ENCODE data around the gene GAS5. TPM values are rescaled to one million over a fixed set of nuclear protein-coding genes. Genes with fewer than 3 reads are reported as not detected.

GAS5 gene
- polyA plus RNA-seq, 1 experiment: 839 TPM

GRCh38 chr1:173893611-173894010 is 25.8 kb upstream of the GAS5 start:
- ChIA-PET POLR2A (no interaction called here), CTCF (no interaction called here)
- H3K36me3 ChIP-seq (ENCODE audit: control insufficient read depth, insufficient read depth, low read length): no peaks in the 10 kb centered on the region

DNA sequence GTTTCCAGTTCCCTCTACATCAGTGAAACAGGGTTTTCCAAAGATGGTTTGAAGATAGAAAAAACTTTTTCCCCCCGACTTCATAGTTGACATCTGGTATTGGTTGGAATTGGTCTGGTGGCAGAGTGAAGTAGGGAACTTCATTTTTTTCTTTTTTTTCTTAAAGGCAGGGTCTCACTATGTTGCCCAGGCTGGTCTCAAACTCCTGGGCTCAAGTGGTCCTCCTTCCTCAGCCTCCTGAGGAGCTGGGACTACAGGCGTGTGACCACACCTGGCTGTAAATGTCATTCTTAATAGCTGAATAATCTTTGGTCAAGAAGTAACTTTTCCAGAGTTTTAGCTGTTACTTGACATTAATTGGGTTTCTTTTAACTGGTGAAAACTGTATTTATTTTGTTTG is 22.1 kb upstream of the GAS5 start:
- TF ChIP-seq, protein P1, sequence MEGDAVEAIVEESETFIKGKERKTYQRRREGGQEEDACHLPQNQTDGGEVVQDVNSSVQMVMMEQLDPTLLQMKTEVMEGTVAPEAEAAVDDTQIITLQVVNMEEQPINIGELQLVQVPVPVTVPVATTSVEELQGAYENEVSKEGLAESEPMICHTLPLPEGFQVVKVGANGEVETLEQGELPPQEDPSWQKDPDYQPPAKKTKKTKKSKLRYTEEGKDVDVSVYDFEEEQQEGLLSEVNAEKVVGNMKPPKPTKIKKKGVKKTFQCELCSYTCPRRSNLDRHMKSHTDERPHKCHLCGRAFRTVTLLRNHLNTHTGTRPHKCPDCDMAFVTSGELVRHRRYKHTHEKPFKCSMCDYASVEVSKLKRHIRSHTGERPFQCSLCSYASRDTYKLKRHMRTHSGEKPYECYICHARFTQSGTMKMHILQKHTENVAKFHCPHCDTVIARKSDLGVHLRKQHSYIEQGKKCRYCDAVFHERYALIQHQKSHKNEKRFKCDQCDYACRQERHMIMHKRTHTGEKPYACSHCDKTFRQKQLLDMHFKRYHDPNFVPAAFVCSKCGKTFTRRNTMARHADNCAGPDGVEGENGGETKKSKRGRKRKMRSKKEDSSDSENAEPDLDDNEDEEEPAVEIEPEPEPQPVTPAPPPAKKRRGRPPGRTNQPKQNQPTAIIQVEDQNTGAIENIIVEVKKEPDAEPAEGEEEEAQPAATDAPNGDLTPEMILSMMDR (IDR thresholded peaks at IDR 0.05; ENCODE audit: insufficient read depth, low read depth, low read length): no peak
- no peak for DNase-seq (ENCODE audit: low read depth)
- no peak overlapping the region for H3K4me3 ChIP-seq (ENCODE audit: low read depth, low read length)
- ChIA-PET POLR2A (no interaction called here), CTCF (no interaction called here)
- H3K36me3 ChIP-seq (ENCODE audit: control insufficient read depth, insufficient read depth, low read length): peaks cover 6% of the 10 kb centered on the region
- H3K27me3 ChIP-seq (ENCODE audit: control insufficient read depth, insufficient read depth, low read length): no peaks in the 10 kb centered on the region

More at GRCh38 chr1:173893611-173894010, 25.8 kb upstream of the GAS5 start:
- no peaks in the 10 kb centered on the region for H3K27me3 ChIP-seq (ENCODE audit: control insufficient read depth, insufficient read depth, low read length)
- H3K4me3 ChIP-seq (ENCODE audit: low read depth, low read length): no peak overlapping the region
- DNase-seq (ENCODE audit: low read depth): no peak
- TF ChIP-seq, protein P1 (IDR thresholded peaks at IDR 0.05; ENCODE audit: insufficient read depth, low read depth, low read length): no peak

DNA sequence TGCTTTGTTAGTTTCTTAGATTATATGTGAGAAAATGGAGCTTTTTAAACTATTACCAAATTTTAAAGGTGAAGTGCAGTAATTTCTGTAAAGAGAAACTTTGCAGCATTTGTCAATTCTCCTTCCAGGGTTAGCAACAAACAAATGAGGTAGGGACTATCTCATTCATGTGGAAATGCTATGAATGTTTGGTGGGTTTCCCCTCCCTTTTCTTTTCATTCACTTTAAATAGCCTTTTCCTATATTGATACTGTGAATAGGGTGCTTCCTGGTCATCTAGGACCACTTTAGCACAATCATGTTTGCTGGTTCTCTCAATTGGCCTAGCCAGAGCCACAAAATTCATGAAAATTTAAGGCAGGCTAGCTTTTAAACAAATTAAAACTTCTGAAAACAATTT is 21.0 kb upstream of the GAS5 start:
- TF ChIP-seq, protein P1 (IDR thresholded peaks at IDR 0.05; ENCODE audit: insufficient read depth, low read depth, low read length): no peak
- ChIA-PET CTCF (interaction anchor here (0.7 kb wide), 2 partner anchors 18 to 37 kb away, joined by 3 to 4 read pairs; no protein-coding TSS in a partner anchor), POLR2A (no interaction called here)
- H3K36me3 ChIP-seq (ENCODE audit: control insufficient read depth, insufficient read depth, low read length): peaks cover 6% of the 10 kb centered on the region
- no peaks in the 10 kb centered on the region for H3K27me3 ChIP-seq (ENCODE audit: control insufficient read depth, insufficient read depth, low read length)
- DNase-seq (ENCODE audit: low read depth): no peak
- H3K4me3 ChIP-seq (ENCODE audit: low read depth, low read length): no peak overlapping the region

DNA sequence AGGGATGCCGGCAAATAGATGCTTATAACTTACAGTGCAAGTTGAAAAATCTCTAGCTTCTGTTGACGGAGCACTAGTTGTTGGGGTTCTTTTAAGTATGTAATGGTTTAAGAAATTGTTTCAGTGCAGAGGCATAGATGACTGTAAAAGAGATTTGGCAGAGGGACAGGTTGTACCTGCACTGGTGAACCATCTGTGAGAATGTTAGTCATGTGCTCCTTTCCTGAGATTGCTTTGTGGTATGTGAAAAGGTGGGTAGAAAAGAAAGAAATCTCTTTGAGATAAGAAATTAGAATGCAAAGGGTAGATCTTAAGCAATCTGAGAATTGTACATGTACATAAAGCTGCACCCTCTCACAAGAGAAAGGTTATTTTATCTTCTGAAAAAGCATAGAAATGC is 19.8 kb upstream of the GAS5 start:
- Histone ChIP-seq H3K27me3 (ENCODE audit: control insufficient read depth, insufficient read depth, low read length) (no peaks in the 10 kb centered on the region), H3K36me3 (ENCODE audit: control insufficient read depth, insufficient read depth, low read length) (peaks cover 6% of the 10 kb centered on the region), H3K4me3 (ENCODE audit: low read depth, low read length) (no peak overlapping the region)
- ChIA-PET CTCF (interaction anchor here (0.7 kb wide), 1 partner anchor 468 kb away, joined by 3 read pairs; no protein-coding TSS in a partner anchor), POLR2A (no interaction called here)
- no peak for DNase-seq (ENCODE audit: low read depth)
- TF ChIP-seq, protein P1 (IDR thresholded peaks at IDR 0.05; ENCODE audit: insufficient read depth, low read depth, low read length): no peak

DNA sequence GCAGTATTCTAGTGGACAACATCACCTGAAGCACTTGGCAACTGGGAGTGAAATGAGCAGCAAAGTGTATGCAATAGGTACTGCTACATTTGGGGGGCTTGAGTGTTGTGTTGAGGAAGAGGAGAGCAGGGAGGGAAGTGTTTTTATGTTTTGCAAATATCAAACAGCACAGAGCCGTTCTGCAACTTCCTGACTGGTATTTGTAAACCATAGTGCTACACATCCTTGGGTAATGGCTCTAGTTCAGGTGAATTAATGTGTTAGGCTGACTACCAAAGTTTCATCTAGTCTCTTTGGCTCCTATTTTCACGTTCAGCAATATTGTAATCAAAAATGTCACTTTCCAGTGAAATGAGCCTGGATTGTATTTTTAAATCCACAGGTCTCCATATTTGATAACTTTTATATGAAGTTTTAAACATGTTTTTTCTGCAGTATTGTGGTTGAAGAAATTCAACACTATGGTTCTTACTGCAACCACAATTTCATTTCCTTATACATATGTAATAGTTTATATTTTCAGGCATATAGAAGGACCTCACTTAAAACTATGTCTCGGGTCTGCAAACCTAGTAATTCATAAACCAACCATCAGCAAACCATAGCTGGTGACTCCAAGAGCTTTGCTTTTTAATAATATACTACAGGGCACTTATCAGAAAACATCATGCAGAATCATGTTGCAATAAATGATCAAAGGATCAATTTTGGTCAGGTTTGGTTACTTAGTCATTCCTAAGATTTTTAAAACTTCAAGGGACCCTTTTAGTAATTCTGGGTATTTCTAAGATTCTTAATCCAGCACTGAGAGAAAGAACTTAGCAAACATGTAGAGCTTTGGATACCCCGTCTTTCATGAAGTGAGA is 19.2 kb upstream of the GAS5 start:
- no peak for DNase-seq (ENCODE audit: low read depth)
- Histone ChIP-seq H3K4me3 (ENCODE audit: low read depth, low read length) (no peak overlapping the region), H3K36me3 (ENCODE audit: control insufficient read depth, insufficient read depth, low read length) (peaks cover 6% of the 10 kb centered on the region), H3K27me3 (ENCODE audit: control insufficient read depth, insufficient read depth, low read length) (no peaks in the 10 kb centered on the region)
- TF ChIP-seq, protein P1 (IDR thresholded peaks at IDR 0.05; ENCODE audit: insufficient read depth, low read depth, low read length): no peak
- POLR2A ChIA-PET: no interaction called here
- CTCF ChIA-PET: interaction anchor here (0.7 kb wide), 1 partner anchor 468 kb away, joined by 3 read pairs; no protein-coding TSS in a partner anchor

All from BJ (cell line).